Mucosa of gallbladder (tissue), 1 donor: Measurements from ENCODE around the gene ABL1. TPM values are rescaled to one million over a fixed set of nuclear protein-coding genes. Genes with fewer than 3 reads are reported as not detected.

Experiments used
- DNase-seq: peaks from one replicate; pipeline ENCODE4 v3.0.0-alpha.2; 2020; ENCODE audit warnings: low spot score
- total RNA-seq: library from RNA; stranded (reverse); gene quantifications from one replicate; pipeline ENCODE4 v1.2.1, GENCODE V29; 2021
- donor health status: DM: no; HTN: no; CAD: no.

Gene ABL1
- total RNA-seq, 1 donor from 2014 or later, result 85.9 TPM

- no peak for DNase-seq
Measured at GRCh38 chr9:130872093-130872492, 37.0 kb downstream of the ABL1 start.

DNA sequence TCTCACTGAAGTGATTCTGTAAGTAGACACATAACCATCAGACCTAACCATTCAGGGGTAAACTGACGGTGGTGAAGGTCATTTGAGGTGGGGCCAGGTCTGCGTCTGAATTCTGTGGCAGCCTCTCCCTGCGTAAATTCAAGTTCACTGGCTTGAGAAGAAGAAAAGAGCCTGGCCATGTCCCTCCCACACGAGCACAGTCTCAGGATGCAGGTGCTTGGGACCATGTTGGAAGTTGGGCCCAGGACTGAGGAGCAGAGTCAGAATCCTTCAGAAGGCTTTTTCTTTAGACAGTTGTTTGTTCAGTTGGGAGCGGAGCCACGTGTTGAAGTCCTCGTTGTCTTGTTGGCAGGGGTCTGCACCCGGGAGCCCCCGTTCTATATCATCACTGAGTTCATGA lies 37.5 kb downstream of the ABL1 start:
- DNase-seq, result no peak

DNA sequence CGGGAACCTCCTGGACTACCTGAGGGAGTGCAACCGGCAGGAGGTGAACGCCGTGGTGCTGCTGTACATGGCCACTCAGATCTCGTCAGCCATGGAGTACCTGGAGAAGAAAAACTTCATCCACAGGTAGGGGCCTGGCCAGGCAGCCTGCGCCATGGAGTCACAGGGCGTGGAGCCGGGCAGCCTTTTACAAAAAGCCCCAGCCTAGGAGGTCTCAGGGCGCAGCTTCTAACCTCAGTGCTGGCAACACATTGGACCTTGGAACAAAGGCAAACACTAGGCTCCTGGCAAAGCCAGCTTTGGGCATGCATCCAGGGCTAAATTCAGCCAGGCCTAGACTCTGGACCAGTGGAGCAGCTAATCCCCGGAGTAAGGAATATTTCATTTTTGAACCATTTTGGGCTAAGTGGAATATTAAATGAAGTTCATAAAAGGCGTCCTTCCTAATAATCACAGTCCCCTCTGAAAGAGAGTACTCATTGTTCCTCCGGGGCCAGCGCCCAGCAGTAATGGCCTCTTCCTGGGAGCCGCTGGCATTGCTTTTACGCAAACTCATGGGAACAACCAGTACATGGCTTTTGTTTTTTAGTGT lies 38.0 kb downstream of the ABL1 start:
- DNase-seq, result peak; percentile 84

DNA sequence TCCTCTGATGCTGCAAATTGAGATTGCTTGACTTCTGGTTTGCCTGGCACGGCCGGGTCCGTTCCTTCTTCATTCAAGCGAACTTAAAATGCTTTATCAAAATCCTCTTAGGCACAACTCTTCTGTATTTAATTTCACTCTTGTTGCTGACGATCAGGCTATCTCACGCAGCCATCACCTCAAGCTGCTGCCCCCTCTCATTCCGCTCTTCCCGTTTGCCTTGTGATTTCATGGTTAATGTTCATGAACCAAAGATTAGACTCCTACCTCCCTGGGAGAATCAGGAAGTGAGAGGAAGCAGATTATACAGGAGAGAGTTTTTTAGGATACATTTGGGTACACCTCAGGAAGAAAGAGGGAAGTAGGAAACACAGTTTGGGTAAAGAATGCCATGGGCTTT lies 38.9 kb downstream of the ABL1 start:
- no peak for DNase-seq

GRCh38 chr9:130874783-130875182 lies 39.7 kb downstream of the ABL1 start:
- no peak for DNase-seq

- DNase-seq, result no peak
Measured at GRCh38 chr9:130877300-130877699, 42.2 kb downstream of the ABL1 start.

DNA sequence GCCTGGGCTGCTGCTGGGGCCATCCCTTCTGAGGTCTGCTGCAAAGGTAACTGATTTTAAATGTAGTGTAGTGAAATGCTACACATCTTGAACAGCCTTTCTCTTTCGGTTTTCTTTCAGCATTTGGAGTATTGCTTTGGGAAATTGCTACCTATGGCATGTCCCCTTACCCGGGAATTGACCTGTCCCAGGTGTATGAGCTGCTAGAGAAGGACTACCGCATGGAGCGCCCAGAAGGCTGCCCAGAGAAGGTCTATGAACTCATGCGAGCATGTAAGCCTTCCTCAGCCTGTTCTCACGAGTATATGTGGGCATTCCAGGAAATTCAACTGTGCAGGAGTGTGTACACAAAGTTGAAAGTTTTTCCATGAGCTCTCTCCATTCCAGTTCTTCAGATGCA lies 43.2 kb downstream of the ABL1 start:
- no peak for DNase-seq

DNA sequence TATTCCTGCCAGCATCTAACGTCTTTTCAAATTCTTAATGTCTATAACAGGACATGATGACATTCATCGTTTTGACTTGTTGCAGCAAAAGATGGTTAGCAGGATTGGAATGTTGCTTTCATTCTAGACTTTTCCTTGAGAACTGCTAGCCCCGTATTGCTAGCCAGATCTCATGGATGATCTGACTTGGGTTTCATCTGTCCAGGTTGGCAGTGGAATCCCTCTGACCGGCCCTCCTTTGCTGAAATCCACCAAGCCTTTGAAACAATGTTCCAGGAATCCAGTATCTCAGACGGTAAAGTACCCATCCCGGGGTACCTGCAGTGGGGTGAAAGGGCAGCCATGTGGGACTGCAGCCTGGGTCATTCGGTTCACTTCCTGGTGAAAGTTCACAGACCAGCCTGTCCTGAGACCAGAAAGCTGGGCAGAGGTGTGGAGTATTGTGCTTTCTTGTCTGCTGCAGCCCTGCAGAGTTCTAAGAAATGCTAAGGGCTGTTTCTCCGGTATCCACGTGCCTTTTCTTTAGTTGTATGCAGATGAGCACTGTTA lies 44.9 kb downstream of the ABL1 start:
- no peak for DNase-seq

- no peak for DNase-seq
Measured at GRCh38 chr9:130880599-130881220, 45.7 kb downstream of the ABL1 start.

- no peak for DNase-seq
Measured at GRCh38 chr9:130881516-130881915, 46.5 kb downstream of the ABL1 start.

- DNase-seq, result no peak
Measured at GRCh38 chr9:130882696-130883225, 47.7 kb downstream of the ABL1 start.

DNA sequence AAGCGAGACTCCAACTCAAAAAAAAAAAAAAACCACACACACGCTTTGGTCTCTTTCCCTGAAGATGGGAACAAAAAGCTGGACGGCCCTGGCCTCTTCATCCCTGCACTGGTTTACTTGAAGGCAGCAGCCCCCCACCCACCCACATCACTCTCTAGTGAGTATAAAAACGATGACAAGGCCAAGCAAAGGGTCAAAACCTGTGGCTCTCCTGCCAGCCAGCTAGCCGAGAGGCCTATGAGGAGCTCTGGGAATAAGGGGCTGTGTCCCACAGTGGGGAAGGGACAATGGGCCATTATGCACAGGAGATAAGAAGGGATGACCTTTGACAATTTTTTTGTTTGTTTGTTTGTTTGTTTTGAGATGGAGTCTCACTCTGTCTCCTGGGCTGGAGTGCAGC lies 48.4 kb downstream of the ABL1 start:
- no peak for DNase-seq

- DNase-seq, result no peak
Measured at GRCh38 chr9:130884111-130884531, 49.1 kb downstream of the ABL1 start.

GRCh38 chr9:130884542-130885483 lies 49.8 kb downstream of the ABL1 start:
- no peak for DNase-seq

DNA sequence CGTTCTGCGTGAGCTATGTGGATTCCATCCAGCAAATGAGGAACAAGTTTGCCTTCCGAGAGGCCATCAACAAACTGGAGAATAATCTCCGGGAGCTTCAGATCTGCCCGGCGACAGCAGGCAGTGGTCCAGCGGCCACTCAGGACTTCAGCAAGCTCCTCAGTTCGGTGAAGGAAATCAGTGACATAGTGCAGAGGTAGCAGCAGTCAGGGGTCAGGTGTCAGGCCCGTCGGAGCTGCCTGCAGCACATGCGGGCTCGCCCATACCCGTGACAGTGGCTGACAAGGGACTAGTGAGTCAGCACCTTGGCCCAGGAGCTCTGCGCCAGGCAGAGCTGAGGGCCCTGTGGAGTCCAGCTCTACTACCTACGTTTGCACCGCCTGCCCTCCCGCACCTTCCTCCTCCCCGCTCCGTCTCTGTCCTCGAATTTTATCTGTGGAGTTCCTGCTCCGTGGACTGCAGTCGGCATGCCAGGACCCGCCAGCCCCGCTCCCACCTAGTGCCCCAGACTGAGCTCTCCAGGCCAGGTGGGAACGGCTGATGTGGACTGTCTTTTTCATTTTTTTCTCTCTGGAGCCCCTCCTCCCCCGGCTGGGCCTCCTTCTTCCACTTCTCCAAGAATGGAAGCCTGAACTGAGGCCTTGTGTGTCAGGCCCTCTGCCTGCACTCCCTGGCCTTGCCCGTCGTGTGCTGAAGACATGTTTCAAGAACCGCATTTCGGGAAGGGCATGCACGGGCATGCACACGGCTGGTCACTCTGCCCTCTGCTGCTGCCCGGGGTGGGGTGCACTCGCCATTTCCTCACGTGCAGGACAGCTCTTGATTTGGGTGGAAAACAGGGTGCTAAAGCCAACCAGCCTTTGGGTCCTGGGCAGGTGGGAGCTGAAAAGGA lies 50.7 kb downstream of the ABL1 start:
- DNase-seq, result peak; percentile 34

DNA sequence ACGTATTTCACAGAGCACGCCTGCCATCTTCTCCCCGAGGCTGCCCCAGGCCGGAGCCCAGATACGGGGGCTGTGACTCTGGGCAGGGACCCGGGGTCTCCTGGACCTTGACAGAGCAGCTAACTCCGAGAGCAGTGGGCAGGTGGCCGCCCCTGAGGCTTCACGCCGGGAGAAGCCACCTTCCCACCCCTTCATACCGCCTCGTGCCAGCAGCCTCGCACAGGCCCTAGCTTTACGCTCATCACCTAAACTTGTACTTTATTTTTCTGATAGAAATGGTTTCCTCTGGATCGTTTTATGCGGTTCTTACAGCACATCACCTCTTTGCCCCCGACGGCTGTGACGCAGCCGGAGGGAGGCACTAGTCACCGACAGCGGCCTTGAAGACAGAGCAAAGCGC lies 51.9 kb downstream of the ABL1 start:
- no peak for DNase-seq

DNA sequence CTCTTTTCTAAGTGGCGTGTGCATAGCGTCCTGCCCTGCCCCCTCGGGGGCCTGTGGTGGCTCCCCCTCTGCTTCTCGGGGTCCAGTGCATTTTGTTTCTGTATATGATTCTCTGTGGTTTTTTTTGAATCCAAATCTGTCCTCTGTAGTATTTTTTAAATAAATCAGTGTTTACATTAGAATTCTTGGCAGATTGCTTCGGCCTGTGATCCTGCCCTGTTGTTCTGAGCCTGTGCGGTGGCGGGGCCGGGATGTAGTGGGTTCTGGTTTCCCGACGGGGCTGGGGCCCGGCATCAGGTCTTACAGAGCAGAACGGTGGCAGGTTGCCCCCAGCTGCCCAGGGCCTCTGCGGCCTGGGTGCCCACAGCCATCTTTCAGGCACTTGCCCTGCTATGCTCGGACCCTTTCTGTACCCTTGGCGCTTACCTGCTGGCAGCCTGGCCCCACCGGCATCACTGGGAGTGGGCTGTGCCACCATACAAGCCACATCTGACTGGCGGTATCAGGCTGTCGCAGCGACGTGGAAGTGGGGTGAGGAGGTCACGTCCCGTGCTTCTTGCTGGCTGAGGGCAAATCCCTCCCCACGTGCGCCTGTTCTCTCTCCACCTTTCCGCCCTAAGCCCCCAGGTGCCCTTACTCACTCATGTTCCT lies 52.6 kb downstream of the ABL1 start:
- DNase-seq, result no peak

DNA sequence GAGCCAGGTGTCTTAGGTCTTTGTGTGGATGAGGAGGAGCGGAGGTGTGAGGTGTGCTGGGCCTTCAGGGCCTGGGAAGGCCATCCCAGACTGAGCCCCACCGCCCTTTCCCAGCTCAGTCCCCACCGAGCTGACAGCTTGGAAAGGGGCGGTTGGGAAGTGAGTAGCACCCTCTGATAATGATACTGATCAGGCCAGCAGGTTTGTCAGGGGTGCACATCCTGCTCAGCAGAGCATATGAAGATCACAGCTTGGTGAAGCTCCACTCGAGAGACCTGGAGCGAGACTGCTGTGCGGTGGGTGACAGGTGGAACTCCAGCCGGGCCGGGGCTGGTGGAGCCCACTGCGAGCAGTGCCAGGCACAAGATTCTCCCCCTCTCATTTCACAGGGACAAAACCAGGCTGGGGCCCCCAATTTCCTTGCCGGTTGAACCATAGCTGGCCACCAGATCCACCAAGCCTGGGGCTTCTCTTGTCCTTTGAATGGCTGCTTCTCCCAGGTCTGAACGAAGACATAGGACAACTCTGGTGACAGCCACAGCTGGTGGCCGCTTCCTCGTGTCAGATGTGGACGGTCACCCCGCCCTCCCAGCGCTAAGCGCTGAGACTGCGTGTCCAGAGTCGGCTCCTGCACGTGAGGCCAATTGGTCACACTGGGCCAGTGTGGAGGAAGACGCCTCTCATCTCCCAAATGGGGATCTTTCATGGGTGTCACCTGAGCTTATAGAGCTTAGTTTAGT lies 53.3 kb downstream of the ABL1 start:
- DNase-seq, result no peak

DNA sequence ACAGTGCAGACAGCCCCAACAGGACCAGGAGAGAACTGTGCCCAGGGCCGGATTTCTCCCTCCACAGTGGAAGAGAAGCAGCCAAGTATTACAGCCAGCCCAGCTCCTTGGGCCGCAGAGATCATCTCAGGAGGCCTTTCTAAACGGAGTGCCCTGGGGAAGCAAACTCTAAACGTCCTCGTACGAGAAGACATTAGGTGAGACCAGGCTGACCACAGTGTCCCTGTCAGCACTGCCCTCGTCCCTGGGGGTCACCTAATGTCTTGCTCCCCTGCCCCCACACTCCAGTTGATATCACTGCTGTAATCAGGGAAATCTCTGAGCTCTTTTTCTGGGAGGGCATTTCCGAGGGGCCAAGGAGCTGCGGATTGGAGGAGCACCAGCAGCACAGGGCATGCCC lies 55.1 kb downstream of the ABL1 start:
- DNase-seq, result no peak
